Mesodermal cell (in vitro differentiated cells): Measurements from ENCODE around the gene SEMG2.

Source experiments
- H3K27ac ChIP-seq: 2 replicates; pipeline ENCODE4 v1.7.0; 2013; ENCODE audit warnings: mild to moderate bottlenecking, low read depth, low read length, moderate library complexity; ENCODE audit not compliant: severe bottlenecking
- H3K36me3 ChIP-seq: 2 replicates; pipeline ENCODE4 v1.7.1; 2013; ENCODE audit warnings: mild to moderate bottlenecking, low read length, moderate library complexity; ENCODE audit not compliant: control insufficient read depth, insufficient read depth
- H3K4me1 ChIP-seq: one replicate; pipeline ENCODE4 v1.7.1; 2013; ENCODE audit warnings: mild to moderate bottlenecking, low read length; ENCODE audit not compliant: insufficient read depth, control insufficient read depth, poor library complexity, severe bottlenecking
- H3K4me3 ChIP-seq: 2 replicates; pipeline ENCODE4 v1.7.0; 2013; ENCODE audit warnings: low read length, control low read depth, mild to moderate bottlenecking; ENCODE audit not compliant: insufficient read depth, poor library complexity, severe bottlenecking; ENCODE audit errors: extremely low read depth
- H3K9me3 ChIP-seq: 2 replicates; pipeline ENCODE4 v1.7.1; 2013; ENCODE audit warnings: mild to moderate bottlenecking, low read length, moderate library complexity; ENCODE audit not compliant: control insufficient read depth
- WGBS, 2 experiments: methylation state at CpG; one replicate each; pipeline ENCODE4 v1.1.5; 2013; ENCODE audit warnings: missing lambda C conversion rate in 2 of 2; ENCODE audit not compliant: insufficient coverage in 2 of 2; 5-methylcytosine and 5-hydroxymethylcytosine counted together

The SEMG2 gene

DNA sequence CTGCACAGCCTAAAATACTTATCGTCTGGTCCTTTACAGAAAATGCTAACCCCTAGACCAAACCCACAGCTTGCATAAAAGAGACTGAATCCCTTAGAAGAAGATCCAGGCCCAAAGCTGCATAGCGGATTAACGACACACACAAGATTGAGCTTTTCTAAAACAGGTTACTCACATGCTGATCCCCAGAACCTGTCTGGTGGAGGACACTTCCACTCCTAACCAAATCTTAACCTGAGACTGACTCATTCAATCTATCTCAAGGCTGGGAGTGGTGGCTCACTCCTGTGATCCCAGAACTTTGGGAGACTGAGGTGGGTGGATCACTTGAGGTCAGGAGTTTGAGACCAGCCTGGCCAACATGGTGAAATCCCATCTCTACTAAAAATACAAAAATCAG lies 36.0 kb downstream of the SEMG2 start:
- no peaks in the 10 kb centered on the region for H3K36me3 ChIP-seq
- no peaks in the 10 kb centered on the region for H3K9me3 ChIP-seq
- no peak overlapping the region for H3K4me3 ChIP-seq
- WGBS, 2 experiments: 73 to 79% methylated on average over 3 of the region's 3 CpGs
- H3K27ac ChIP-seq: no peak overlapping the region
- H3K4me1 ChIP-seq: no peaks in the 10 kb centered on the region

DNA sequence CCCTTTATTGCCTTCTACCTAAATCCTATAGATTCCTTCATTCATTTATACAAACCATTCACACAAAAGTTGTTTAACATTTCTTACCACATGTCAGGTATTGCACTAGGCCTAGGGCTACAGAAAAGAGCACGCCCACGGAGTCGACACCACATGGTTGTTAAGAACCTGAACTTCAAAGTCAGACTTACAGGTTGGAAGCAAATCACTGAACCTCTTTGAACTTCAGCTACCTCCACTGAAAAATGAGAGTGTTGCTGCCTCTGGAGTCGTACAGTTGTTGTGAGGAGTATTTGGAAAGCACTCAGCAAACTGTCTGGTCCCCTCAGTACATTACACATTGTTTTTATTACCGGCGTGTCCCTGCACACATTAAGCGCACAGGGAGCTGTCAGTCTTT lies 36.5 kb downstream of the SEMG2 start:
- Histone ChIP-seq H3K4me1 (no peaks in the 10 kb centered on the region), H3K27ac (no peak overlapping the region), H3K9me3 (no peaks in the 10 kb centered on the region), H3K4me3 (no peak overlapping the region), H3K36me3 (no peaks in the 10 kb centered on the region)
- 91 to 93% methylated on average over 6 of the region's 7 CpGs for WGBS, 2 experiments

GRCh38 chr20:45258259-45258658 lies 37.1 kb downstream of the SEMG2 start:
- Histone ChIP-seq H3K4me1 (no peaks in the 10 kb centered on the region), H3K27ac (no peak overlapping the region), H3K36me3 (no peaks in the 10 kb centered on the region), H3K4me3 (no peak overlapping the region), H3K9me3 (no peaks in the 10 kb centered on the region)
- WGBS, 2 experiments: 80 to 100% methylated on average over 1 to 2 of the region's 3 CpGs

DNA sequence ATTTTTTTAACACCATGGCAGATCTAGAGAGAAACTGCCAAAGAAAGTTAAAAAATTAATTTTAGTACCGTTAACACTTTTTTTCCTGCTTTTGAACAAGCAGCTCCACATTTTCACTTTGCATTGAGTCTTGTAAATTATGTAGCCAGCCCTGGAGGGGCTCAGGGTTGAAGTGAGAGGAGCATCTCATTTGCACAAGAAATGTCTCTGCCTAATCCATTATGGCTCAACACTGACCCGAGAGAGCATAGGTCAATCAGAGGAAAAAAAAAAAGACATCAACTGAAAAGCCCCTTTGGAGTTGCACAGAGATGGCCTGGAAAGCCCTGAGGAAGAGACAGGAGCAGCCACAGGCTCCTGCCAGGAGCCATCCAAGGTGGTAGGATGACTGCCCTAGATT lies 37.5 kb downstream of the SEMG2 start:
- 13 to 71% methylated on average over 1 of the region's 2 CpGs for WGBS, 2 experiments
- Histone ChIP-seq H3K4me1 (no peaks in the 10 kb centered on the region), H3K36me3 (no peaks in the 10 kb centered on the region), H3K4me3 (no peak overlapping the region), H3K9me3 (no peaks in the 10 kb centered on the region), H3K27ac (no peak overlapping the region)

DNA sequence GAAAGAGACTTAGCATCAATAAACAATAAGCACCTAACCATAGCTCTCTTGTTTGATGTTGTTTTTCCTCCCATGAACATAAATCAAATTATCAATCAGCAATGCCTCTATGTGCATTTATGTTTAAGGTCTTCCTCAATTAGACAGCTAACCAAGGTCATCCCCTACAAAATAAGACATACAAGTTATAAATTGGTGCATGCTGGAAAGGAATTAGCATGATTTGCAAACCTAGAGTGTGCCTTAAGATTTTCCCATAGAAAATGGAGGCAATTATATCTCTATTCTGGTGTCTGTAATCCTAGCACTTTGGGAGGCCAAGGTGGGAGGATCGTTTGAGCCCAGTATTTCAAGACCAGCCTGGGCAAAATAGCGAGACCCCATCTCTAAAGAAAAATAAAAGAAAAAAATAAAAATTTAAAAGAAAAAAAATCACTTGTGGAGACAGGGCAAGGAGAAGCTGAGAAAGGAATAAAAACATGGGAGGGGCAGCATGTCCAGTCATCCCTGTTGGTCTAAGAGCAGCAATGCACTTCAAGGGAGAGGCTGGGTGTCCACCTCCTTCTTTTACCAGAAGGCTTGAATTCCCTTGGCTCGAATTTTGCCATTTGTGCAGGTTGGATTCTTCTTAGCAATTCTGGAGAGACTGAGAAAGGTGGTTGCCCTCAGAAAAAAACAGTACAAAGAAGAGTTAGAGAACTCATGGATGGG lies 42.5 kb downstream of the SEMG2 start:
- Histone ChIP-seq H3K36me3 (no peaks in the 10 kb centered on the region), H3K9me3 (no peaks in the 10 kb centered on the region), H3K27ac (no peak overlapping the region), H3K4me3 (no peak overlapping the region), H3K4me1 (no peaks in the 10 kb centered on the region)
- 73% methylated on average over 1 of the region's 3 CpGs; no CpG with 5 or more reads in 1 of the 2 experiments for WGBS, 2 experiments

GRCh38 chr20:45266977-45267376 lies 45.8 kb downstream of the SEMG2 start:
- no peaks in the 10 kb centered on the region for H3K36me3 ChIP-seq
- no peak overlapping the region for H3K27ac ChIP-seq
- no peak overlapping the region for H3K4me3 ChIP-seq
- H3K9me3 ChIP-seq: no peaks in the 10 kb centered on the region
- no peaks in the 10 kb centered on the region for H3K4me1 ChIP-seq

- no peaks in the 10 kb centered on the region for H3K9me3 ChIP-seq
- 80 to 100% methylated on average over 1 of the region's 3 CpGs for whole genome bisulfite sequencing, 2 experiments
- H3K27ac ChIP-seq: no peak overlapping the region
- no peaks in the 10 kb centered on the region for H3K4me1 ChIP-seq
- no peaks in the 10 kb centered on the region for H3K36me3 ChIP-seq
- H3K4me3 ChIP-seq: no peak overlapping the region
These were observed 47.4 kb downstream of the SEMG2 start for GRCh38 chr20:45268531-45268930.

DNA sequence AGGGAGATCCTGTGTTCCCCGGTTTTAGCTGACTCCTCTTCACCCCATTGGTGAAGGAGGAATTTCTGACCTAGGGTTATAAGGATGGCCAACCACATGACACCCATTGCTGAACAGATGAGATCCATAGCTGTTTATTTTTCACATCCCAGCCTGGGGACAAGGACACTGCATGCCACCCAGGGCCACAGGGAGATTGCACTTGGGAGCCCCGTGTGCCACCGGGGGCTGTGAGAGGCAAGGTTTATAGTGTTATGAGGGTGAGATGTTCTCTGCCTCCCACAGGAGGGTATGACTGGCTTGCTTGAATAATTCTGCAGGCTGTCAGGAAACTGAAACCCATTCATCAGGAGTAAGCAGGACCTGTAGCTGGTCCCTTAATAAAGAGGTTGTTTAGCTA lies 47.9 kb downstream of the SEMG2 start:
- Histone ChIP-seq H3K4me1 (no peaks in the 10 kb centered on the region), H3K36me3 (no peaks in the 10 kb centered on the region), H3K4me3 (no peak overlapping the region), H3K27ac (no peak overlapping the region), H3K9me3 (no peaks in the 10 kb centered on the region)
- 80 to 94% methylated on average over 2 of the region's 3 CpGs for WGBS, 2 experiments

GRCh38 chr20:45269754-45270270 lies 48.6 kb downstream of the SEMG2 start:
- Histone ChIP-seq H3K27ac (no peak overlapping the region), H3K4me1 (no peaks in the 10 kb centered on the region), H3K9me3 (no peaks in the 10 kb centered on the region), H3K4me3 (no peak overlapping the region), H3K36me3 (no peaks in the 10 kb centered on the region)
- WGBS, 2 experiments: 85 to 90% methylated on average over 1 to 2 of the region's 4 CpGs
